Fibroblast of villous mesenchyme (primary cell): ENCODE results near the gene GOLGA8N. TPM values are rescaled to one million over a fixed set of nuclear protein-coding genes. Genes with fewer than 3 reads are reported as not detected.

Source experiments
- DNase-seq: peaks from one replicate; pipeline ENCODE4 v3.0.0-alpha.2; 2010; ENCODE audit warnings: low read depth
- H3K4me3 ChIP-seq: 2 replicates; pipeline ENCODE4 v1.5.1; 2011; ENCODE audit warnings: low read depth, mild to moderate bottlenecking, low read length
- small RNA-seq: library from RNA; depleted of rRNA; stranded (forward); fragments of <200 nt; gene quantifications from one replicate; pipeline ENCODE3, GENCODE V24; 2012
- total RNA-seq: library from RNA; depleted of rRNA; stranded (reverse); fragments of >200 nt; gene quantifications from 2 replicates; pipeline ENCODE4 v1.2.3, GENCODE V29; 2012
- TF ChIP-seq, protein P1 (sequence below): IDR thresholded peaks from 2 replicates; pipeline ENCODE4 v1.5.1; 2012; ENCODE audit warnings: low read depth, mild to moderate bottlenecking, low read length; ENCODE audit not compliant: insufficient read depth

GOLGA8N gene
- total RNA-seq, 1 donor = 1.7 TPM

DNA sequence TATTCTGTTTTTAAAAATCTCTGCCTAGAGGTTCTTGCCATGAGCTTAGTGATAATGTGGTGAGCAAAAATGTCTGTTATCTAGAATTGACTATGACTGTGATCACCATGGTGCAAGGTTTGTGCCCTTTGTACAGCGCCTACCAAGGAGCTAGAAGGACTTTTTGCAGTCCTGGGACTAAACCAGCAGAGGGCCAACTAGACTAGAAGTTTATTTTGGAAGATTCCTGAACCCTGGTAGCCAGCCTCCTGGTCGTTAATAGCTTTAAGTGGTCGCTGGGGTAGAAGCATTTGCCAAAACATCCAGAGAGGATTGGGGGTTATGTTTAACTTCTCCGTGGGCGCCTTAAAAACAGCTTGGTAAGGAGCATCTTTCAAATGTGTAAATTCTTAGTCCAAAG is 56.1 kb downstream of the GOLGA8N start:
- DNase-seq = no peak
- TF ChIP-seq, protein P1, sequence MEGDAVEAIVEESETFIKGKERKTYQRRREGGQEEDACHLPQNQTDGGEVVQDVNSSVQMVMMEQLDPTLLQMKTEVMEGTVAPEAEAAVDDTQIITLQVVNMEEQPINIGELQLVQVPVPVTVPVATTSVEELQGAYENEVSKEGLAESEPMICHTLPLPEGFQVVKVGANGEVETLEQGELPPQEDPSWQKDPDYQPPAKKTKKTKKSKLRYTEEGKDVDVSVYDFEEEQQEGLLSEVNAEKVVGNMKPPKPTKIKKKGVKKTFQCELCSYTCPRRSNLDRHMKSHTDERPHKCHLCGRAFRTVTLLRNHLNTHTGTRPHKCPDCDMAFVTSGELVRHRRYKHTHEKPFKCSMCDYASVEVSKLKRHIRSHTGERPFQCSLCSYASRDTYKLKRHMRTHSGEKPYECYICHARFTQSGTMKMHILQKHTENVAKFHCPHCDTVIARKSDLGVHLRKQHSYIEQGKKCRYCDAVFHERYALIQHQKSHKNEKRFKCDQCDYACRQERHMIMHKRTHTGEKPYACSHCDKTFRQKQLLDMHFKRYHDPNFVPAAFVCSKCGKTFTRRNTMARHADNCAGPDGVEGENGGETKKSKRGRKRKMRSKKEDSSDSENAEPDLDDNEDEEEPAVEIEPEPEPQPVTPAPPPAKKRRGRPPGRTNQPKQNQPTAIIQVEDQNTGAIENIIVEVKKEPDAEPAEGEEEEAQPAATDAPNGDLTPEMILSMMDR = peak; percentile 60
- no peak overlapping the region for H3K4me3 ChIP-seq

DNA sequence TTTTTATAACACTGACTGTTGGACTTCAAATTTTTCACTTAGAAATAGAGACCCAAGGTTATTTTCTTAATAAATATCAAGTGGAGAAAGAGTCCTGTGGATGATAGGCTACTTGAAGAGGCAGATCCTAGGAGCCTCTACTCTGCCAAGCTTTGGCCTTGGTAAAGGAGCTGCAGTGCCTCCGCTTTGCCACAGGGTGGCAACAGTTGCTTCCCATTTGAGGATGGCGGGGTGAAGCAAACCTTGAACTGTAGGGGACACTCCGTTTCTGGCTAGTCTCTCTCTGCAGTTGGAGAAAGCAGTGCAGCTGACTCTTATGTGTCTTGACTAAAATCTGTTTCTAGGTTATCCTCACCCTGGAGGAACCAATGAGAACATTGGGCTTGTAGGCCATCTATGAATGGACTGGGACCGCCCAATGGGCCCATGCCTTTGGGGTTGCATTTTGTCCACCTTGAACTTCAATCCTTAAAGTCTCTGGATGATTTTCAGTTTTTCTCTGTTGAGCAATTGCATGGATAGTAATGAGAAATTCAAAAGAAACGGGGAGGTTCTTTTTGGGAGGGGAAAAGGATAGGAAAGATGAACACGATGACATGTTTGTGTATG is 58.1 kb downstream of the GOLGA8N start:
- H3K4me3 ChIP-seq = no peak overlapping the region
- TF ChIP-seq, protein P1 = peak; percentile 96
- peak; percentile 60 for DNase-seq

DNA sequence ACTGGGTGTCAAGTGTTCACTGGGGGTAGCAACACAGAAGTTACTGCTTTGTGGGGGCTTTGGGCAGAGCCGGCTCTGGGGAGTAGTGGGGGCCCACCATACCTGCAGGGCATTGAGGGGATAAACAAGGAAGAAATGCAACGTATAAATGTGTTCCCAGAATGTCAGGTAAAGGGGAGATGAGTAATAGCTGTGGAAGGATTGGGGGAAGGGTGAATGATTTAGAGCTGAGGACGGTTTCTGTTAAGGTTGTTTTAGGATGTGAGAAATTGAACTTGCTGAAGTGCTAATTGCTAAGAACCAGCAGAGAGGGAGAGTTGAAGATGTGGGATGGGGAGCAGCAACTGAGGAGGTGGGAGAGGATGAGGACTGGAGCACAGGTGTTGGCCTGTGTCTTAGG is 58.9 kb downstream of the GOLGA8N start:
- H3K4me3 ChIP-seq = no peak overlapping the region
- TF ChIP-seq, protein P1 = no peak
- no peak for DNase-seq

DNA sequence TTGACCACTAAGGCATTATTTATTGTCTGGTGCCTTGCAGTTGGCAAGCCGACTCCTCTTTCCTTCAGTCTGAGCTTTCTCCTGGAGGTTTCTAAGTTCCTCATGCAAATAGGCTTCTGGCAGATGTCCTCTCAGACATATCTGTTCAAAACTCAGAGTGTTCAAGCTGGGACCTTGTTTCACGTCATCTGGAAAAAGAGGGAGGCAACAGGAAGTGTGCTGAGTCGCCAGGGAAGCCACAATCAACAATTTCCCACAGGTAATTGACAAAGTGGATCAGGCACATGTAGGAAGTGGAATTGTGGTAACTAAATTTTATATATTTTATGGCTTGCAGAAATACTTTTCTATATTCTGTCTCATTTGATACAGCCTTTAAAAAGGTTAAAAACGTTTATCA is 62.8 kb downstream of the GOLGA8N start:
- TF ChIP-seq, protein P1 = no peak
- H3K4me3 ChIP-seq = no peak overlapping the region
- DNase-seq = peak; percentile 60

DNA sequence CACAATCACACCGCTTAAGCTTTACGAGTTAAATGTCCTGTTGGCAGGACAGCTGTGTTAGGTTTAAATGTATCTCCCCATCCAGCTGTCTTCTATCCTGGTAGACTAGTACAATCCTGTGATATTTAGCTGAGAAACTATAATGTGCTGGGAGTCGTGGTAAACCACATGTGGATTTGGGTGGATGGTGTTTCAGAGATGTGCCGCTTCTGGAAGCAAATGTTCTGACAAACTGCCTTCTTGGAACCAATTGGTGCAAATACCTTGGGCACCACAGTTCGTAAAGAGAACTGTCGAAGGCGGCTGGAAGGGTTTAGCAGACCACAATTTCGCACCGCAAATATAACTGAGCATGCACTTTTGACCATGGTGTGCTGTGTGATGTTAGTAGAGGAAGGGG is 63.2 kb downstream of the GOLGA8N start:
- peak; percentile 80 for DNase-seq
- TF ChIP-seq, protein P1 = no peak
- no peak overlapping the region for H3K4me3 ChIP-seq

Small RNA genes lying within 50 kb of the gene (small RNA-seq; reads per million reads assigned to genes)
- gene RN7SL286P = not detected

Other genes with a start within 250 kb of the GOLGA8N start
- not detected in 2 replicates for gene GOLGA8K, start 190.2 kb upstream of the GOLGA8N start, total RNA-seq
- 0.43 and 0.64 TPM in 2 replicates for gene GOLGA8O, start 137.8 kb upstream of the GOLGA8N start, total RNA-seq
- gene ARHGAP11A, start 22.0 kb downstream of the GOLGA8N start, total RNA-seq = 14.5 and 25.5 TPM in 2 replicates
- gene SCG5, start 48.3 kb downstream of the GOLGA8N start, total RNA-seq = 8.7 and 17.7 TPM in 2 replicates
- gene GREM1, start 124.5 kb downstream of the GOLGA8N start, total RNA-seq = 527 and 613 TPM in 2 replicates